Liver (tissue), 9 donors: Measurements from ENCODE around the gene WWC1. TPM values are rescaled to one million over a fixed set of nuclear protein-coding genes. Genes with fewer than 3 reads are reported as not detected.
A peak's percentile ranks its signal among the peaks of the same experiment; 100 is the strongest.

ENCODE experiments used
- DNase-seq: peaks from one replicate; pipeline ENCODE4 v3.0.0-alpha.2; 2017; ENCODE audit warnings: low spot score
- H3K27ac ChIP-seq, 2 donors: one replicate each; pipeline ENCODE4 v1.7.0; 2013; ENCODE audit warnings: inconsistent platforms in 2 of 2, low read length in 2 of 2, control low read depth in 1 of 2, low read depth in 1 of 2, mild to moderate bottlenecking in 1 of 2
- H3K27me3 ChIP-seq, 4 donors: one replicate each; pipeline versions ENCODE4 v1.6.1 to v1.7.0; 2013; ENCODE audit warnings: low read length in 3 of 4, inconsistent platforms in 1 of 4, mild to moderate bottlenecking in 1 of 4, moderate library complexity in 1 of 4; ENCODE audit not compliant: control insufficient read depth in 4 of 4, insufficient read depth in 4 of 4
- H3K36me3 ChIP-seq, 4 donors: one replicate each; pipeline versions ENCODE4 v1.6.1 to v1.7.0; 2013; ENCODE audit warnings: low read length in 3 of 4, mild to moderate bottlenecking in 3 of 4, low read depth in 1 of 4, moderate library complexity in 1 of 4; ENCODE audit not compliant: control insufficient read depth in 4 of 4, insufficient read depth in 3 of 4
- H3K4me1 ChIP-seq, 4 donors: one replicate each; pipeline versions ENCODE4 v1.6.1 to v1.7.0; 2013; ENCODE audit warnings: low read length in 3 of 4, mild to moderate bottlenecking in 3 of 4, moderate library complexity in 1 of 4; ENCODE audit not compliant: control insufficient read depth in 4 of 4, insufficient read depth in 4 of 4
- H3K4me3 ChIP-seq, 3 donors: one replicate each; pipeline versions ENCODE4 v1.6.1 to v1.7.0; 2013; ENCODE audit warnings: low read length in 3 of 3, control low read depth in 1 of 3, low read depth in 1 of 3, mild to moderate bottlenecking in 1 of 3
- H3K9ac ChIP-seq, 2 donors: one replicate each; pipeline ENCODE4 v1.7.0; 2013; ENCODE audit warnings: low read length in 2 of 2, mild to moderate bottlenecking in 2 of 2, moderate library complexity in 2 of 2, control low read depth in 1 of 2, low read depth in 1 of 2
- H3K9me3 ChIP-seq, 4 donors: one replicate each; pipeline versions ENCODE4 v1.6.1 to v1.7.0; 2013; ENCODE audit warnings: low read length in 3 of 4; ENCODE audit not compliant: control insufficient read depth in 4 of 4
- FOXA1 ChIP-seq: IDR thresholded peaks from 2 replicates; pipeline ENCODE4 v1.6.1; 2016; ENCODE audit warnings: antibody characterized with exemption
- FOXA2 ChIP-seq: IDR thresholded peaks from 2 replicates; pipeline ENCODE4 v1.6.1; 2016; ENCODE audit warnings: antibody characterized with exemption
- GABPA ChIP-seq, 2 donors: IDR thresholded peaks in 1 of 2; conservative IDR thresholded peaks in 1 of 2; 2 replicates each; pipeline ENCODE4 v1.6.1; 2016; ENCODE audit warnings: antibody characterized with exemption in 2 of 2, mild to moderate bottlenecking in 1 of 2, moderate library complexity in 1 of 2
- HNF4A ChIP-seq, 2 donors: conservative IDR thresholded peaks; 2 replicates each; pipeline ENCODE4 v1.6.1; 2016; ENCODE audit warnings: antibody characterized with exemption in 2 of 2, mild to moderate bottlenecking in 2 of 2
- HNF4G ChIP-seq: IDR thresholded peaks from 2 replicates; pipeline ENCODE4 v1.6.1; 2016; ENCODE audit warnings: antibody characterized with exemption
- JUND ChIP-seq, 2 donors: IDR thresholded peaks; 2 replicates each; pipeline ENCODE4 v1.6.1; 2016; ENCODE audit warnings: antibody characterized with exemption in 2 of 2
- NR2F2 ChIP-seq: IDR thresholded peaks from 2 replicates; pipeline ENCODE4 v1.6.1; 2016; ENCODE audit warnings: antibody characterized with exemption
- RAD21 ChIP-seq, 2 donors: IDR thresholded peaks; 2 replicates each; pipeline ENCODE4 v1.6.1; 2016; ENCODE audit warnings: antibody characterized with exemption in 2 of 2, mild to moderate bottlenecking in 2 of 2
- SP1 ChIP-seq: IDR thresholded peaks from 2 replicates; pipeline ENCODE4 v1.6.1; 2018; ENCODE audit warnings: antibody characterized with exemption, mild to moderate bottlenecking
- TAF1 ChIP-seq: conservative IDR thresholded peaks from 2 replicates; pipeline ENCODE4 v1.6.1; 2016; ENCODE audit warnings: antibody characterized with exemption, mild to moderate bottlenecking
- YY1 ChIP-seq: IDR thresholded peaks from 2 replicates; pipeline ENCODE4 v1.6.1; 2016; ENCODE audit warnings: antibody characterized with exemption, mild to moderate bottlenecking
- WGBS: extraction: QIAGEN DNeasy Blood & Tissue Kit; methylation state at CpG from one replicate; pipeline ENCODE4 v1.1.7; 2013; 5-methylcytosine and 5-hydroxymethylcytosine counted together
- polyA plus RNA-seq, 2 donors: library from polyadenylated mRNA; stranded (reverse) in 1 of 2; unstranded in 1 of 2; fragments of 200-250 nt in 1 of 2; fragments of >200 nt in 1 of 2; fragmentation: Nextera tagmentation in 1 of 2; extraction: Ambion mirVana in 1 of 2; gene quantifications; one replicate each; pipeline versions ENCODE4 v1.2.1 to v1.2.3, GENCODE V29; 2013 to 2015
- total RNA-seq, 2 donors: library from RNA; depleted of rRNA; stranded (reverse); fragments of >200 nt; gene quantifications; one replicate each; pipeline ENCODE4 v1.2.3, GENCODE V29; 2014
- TF ChIP-seq, protein P1 (sequence below): fragments of 150-350 bp; IDR thresholded peaks from 2 replicates; pipeline ENCODE4 v1.5.1; 2017; ENCODE audit warnings: improper control_type of control experiment, low read depth, low read length; ENCODE audit not compliant: missing input control
- TF ChIP-seq, protein P2 (sequence below): IDR thresholded peaks from 2 replicates; pipeline ENCODE4 v1.6.1; 2016; ENCODE audit warnings: antibody characterized with exemption
- TF ChIP-seq, protein P3 (sequence below): IDR thresholded peaks from 2 replicates; pipeline ENCODE4 v1.6.1; 2016; ENCODE audit warnings: antibody characterized with exemption, mild to moderate bottlenecking
- TF ChIP-seq, protein P4 (sequence below): IDR thresholded peaks from 2 replicates; pipeline ENCODE4 v1.6.1; 2016; ENCODE audit warnings: antibody characterized with exemption
- TF ChIP-seq, protein P5 (sequence below): IDR thresholded peaks from 2 replicates; pipeline ENCODE4 v1.6.1; 2016; ENCODE audit warnings: antibody characterized with exemption
- donor health status: healthy.
- donor health status: healthy.
- donor health status: healthy.
- donor health status: healthy.
- donor health status: healthy.

The WWC1 gene
- total and polyA plus RNA-seq, 4 donors = 5.9 to 25.1 (median 14.8) TPM

DNA sequence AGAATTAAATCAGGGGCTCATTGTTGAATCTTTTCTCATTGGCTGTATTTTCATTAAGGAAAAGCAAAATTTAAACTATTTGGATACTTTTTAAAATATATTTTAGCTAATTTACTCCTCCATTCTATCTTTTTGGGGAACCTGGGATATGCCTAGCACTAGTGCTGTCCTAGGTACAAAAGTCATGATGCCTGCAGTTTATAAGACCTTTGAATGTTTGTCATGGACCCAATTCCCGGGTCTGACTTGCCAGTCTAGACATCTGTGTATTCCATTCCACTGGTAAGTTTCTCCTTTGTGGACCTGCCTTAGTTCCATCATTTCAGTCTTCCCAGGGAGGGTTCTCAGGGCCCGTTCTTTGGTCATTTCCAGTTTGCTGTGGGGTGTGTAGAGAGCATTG is 63.0 kb downstream of the WWC1 start:
- H3K9me3 ChIP-seq = no peaks in the 10 kb centered on the region
- H3K4me3 ChIP-seq = no peak overlapping the region
- no peak overlapping the region for H3K27ac ChIP-seq
- H3K27me3 ChIP-seq = no peaks in the 10 kb centered on the region
- DNase-seq = no peak
- H3K4me1 ChIP-seq = peaks cover 5 to 23% (median 16%) of the 10 kb centered on the region in 4 donors
- WGBS = 60% methylated on average over 2 of the region's 2 CpGs
- H3K9ac ChIP-seq = no peak overlapping the region
- peak; percentile 40 to 44 for TF ChIP-seq HNF4A (conservative IDR thresholded peaks at IDR 0.05)
- no peak for TF ChIP-seq HNF4G
- no peaks in the 10 kb centered on the region for H3K36me3 ChIP-seq

DNA sequence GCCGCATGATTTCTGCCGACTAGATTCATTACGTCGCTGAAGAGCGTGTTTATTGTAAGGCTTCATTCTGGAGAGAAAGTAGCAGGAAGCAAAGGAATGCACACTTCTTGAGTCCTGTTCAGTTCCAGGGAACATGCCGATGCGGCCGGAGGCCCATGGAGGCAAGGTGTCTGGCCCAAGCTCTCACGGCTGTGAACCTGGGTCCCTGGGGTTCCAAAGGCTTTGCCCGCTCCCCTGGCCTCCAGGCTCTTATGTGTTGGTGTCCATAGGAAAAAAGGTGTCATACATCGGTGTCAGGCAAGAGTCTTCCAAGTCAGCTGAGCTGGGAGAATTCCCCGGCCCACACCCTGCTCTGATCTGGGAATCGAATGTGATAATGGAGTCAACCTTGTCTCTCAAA is 64.7 kb downstream of the WWC1 start:
- no peak for TF ChIP-seq FOXA2
- TF ChIP-seq RAD21 (IDR thresholded peaks at IDR 0.05) = no peak
- TF ChIP-seq GABPA (IDR thresholded peaks at IDR 0.05 in 1 of 2, conservative IDR thresholded peaks at IDR 0.05 in 1 of 2) = no peak
- no peak for TF ChIP-seq HNF4G
- TF ChIP-seq, protein P1, sequence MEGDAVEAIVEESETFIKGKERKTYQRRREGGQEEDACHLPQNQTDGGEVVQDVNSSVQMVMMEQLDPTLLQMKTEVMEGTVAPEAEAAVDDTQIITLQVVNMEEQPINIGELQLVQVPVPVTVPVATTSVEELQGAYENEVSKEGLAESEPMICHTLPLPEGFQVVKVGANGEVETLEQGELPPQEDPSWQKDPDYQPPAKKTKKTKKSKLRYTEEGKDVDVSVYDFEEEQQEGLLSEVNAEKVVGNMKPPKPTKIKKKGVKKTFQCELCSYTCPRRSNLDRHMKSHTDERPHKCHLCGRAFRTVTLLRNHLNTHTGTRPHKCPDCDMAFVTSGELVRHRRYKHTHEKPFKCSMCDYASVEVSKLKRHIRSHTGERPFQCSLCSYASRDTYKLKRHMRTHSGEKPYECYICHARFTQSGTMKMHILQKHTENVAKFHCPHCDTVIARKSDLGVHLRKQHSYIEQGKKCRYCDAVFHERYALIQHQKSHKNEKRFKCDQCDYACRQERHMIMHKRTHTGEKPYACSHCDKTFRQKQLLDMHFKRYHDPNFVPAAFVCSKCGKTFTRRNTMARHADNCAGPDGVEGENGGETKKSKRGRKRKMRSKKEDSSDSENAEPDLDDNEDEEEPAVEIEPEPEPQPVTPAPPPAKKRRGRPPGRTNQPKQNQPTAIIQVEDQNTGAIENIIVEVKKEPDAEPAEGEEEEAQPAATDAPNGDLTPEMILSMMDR = no peak
- H3K4me3 ChIP-seq = no peak overlapping the region
- DNase-seq = no peak
- H3K9ac ChIP-seq = no peak overlapping the region
- peaks cover 4 to 17% (median 7%) of the 10 kb centered on the region in 4 donors for H3K4me1 ChIP-seq
- no peak overlapping the region for H3K27ac ChIP-seq
- WGBS = 94% methylated on average over 13 of the region's 13 CpGs
- H3K36me3 ChIP-seq = no peaks in the 10 kb centered on the region
- no peaks in the 10 kb centered on the region for H3K27me3 ChIP-seq
- H3K9me3 ChIP-seq = no peaks in the 10 kb centered on the region

DNA sequence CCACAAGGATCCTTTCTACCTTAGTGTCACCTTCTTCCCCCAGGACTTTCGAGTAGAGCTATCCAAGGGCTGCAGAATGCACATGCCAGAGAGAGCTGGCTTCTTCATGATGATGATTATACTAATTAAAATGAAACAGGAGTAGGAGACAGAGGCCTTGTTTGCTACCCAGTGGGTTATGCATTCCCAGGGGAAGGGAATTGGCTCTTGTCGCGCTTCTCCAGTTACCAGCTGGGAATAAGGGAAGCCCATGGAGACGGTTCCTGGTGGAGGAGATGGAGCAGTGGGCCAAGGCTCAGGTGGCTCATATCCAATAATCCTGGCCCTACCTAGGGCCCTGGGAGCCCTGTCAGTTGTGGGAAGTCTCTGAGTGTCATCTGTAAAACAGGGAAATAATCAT is 65.1 kb downstream of the WWC1 start:
- DNase-seq = no peak
- TF ChIP-seq YY1 = no peak
- TF ChIP-seq FOXA1 = no peak
- no peak for TF ChIP-seq NR2F2
- TF ChIP-seq HNF4A (conservative IDR thresholded peaks at IDR 0.05) = no peak
- TF ChIP-seq, protein P2, sequence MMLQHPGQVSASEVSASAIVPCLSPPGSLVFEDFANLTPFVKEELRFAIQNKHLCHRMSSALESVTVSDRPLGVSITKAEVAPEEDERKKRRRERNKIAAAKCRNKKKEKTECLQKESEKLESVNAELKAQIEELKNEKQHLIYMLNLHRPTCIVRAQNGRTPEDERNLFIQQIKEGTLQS = no peak
- TF ChIP-seq, protein P1 = no peak
- no peak for TF ChIP-seq RAD21 (IDR thresholded peaks at IDR 0.05)
- TF ChIP-seq HNF4G = no peak
- TF ChIP-seq, protein P3, sequence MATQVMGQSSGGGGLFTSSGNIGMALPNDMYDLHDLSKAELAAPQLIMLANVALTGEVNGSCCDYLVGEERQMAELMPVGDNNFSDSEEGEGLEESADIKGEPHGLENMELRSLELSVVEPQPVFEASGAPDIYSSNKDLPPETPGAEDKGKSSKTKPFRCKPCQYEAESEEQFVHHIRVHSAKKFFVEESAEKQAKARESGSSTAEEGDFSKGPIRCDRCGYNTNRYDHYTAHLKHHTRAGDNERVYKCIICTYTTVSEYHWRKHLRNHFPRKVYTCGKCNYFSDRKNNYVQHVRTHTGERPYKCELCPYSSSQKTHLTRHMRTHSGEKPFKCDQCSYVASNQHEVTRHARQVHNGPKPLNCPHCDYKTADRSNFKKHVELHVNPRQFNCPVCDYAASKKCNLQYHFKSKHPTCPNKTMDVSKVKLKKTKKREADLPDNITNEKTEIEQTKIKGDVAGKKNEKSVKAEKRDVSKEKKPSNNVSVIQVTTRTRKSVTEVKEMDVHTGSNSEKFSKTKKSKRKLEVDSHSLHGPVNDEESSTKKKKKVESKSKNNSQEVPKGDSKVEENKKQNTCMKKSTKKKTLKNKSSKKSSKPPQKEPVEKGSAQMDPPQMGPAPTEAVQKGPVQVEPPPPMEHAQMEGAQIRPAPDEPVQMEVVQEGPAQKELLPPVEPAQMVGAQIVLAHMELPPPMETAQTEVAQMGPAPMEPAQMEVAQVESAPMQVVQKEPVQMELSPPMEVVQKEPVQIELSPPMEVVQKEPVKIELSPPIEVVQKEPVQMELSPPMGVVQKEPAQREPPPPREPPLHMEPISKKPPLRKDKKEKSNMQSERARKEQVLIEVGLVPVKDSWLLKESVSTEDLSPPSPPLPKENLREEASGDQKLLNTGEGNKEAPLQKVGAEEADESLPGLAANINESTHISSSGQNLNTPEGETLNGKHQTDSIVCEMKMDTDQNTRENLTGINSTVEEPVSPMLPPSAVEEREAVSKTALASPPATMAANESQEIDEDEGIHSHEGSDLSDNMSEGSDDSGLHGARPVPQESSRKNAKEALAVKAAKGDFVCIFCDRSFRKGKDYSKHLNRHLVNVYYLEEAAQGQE = no peak
- TF ChIP-seq, protein P4, sequence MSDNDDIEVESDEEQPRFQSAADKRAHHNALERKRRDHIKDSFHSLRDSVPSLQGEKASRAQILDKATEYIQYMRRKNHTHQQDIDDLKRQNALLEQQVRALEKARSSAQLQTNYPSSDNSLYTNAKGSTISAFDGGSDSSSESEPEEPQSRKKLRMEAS = no peak
- TF ChIP-seq, protein P5, sequence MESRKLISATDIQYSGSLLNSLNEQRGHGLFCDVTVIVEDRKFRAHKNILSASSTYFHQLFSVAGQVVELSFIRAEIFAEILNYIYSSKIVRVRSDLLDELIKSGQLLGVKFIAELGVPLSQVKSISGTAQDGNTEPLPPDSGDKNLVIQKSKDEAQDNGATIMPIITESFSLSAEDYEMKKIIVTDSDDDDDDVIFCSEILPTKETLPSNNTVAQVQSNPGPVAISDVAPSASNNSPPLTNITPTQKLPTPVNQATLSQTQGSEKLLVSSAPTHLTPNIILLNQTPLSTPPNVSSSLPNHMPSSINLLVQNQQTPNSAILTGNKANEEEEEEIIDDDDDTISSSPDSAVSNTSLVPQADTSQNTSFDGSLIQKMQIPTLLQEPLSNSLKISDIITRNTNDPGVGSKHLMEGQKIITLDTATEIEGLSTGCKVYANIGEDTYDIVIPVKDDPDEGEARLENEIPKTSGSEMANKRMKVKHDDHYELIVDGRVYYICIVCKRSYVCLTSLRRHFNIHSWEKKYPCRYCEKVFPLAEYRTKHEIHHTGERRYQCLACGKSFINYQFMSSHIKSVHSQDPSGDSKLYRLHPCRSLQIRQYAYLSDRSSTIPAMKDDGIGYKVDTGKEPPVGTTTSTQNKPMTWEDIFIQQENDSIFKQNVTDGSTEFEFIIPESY = no peak
- TF ChIP-seq TAF1 = no peak
- TF ChIP-seq JUND (IDR thresholded peaks at IDR 0.05) = no peak
- TF ChIP-seq FOXA2 = no peak
- no peak for TF ChIP-seq SP1
- Histone ChIP-seq H3K36me3 (no peaks in the 10 kb centered on the region), H3K27ac (no peak overlapping the region), H3K9me3 (no peaks in the 10 kb centered on the region), H3K27me3 (no peaks in the 10 kb centered on the region), H3K4me1 (peaks cover 6 to 17% (median 9%) of the 10 kb centered on the region in 4 donors), H3K9ac (no peak overlapping the region), H3K4me3 (no peak overlapping the region)
- WGBS = 91% methylated on average over 4 of the region's 4 CpGs
